ENCODE measurements around the gene FBXO10.

DNA sequence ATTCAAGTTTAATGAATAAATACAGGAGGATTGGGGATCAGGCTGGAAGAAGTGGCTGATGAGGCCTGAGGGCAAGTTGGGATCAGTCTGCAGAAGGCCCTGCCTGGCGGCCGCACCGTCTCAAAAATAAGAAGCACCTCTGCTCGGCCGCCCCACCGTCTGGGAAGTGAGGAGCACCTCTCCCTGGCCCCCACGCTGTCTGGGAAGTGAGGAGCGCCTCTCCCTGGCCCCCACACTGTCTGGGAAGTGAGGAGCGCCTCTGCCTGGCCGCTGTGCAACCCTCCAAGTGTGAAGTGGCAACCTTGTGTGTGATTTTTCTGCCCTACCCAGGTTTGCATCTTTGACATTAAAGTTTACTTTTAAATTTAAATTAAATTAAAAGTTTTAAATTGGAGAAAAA is 55.1 kb downstream of the FBXO10 start:
- TF ChIP-seq, protein P1, sequence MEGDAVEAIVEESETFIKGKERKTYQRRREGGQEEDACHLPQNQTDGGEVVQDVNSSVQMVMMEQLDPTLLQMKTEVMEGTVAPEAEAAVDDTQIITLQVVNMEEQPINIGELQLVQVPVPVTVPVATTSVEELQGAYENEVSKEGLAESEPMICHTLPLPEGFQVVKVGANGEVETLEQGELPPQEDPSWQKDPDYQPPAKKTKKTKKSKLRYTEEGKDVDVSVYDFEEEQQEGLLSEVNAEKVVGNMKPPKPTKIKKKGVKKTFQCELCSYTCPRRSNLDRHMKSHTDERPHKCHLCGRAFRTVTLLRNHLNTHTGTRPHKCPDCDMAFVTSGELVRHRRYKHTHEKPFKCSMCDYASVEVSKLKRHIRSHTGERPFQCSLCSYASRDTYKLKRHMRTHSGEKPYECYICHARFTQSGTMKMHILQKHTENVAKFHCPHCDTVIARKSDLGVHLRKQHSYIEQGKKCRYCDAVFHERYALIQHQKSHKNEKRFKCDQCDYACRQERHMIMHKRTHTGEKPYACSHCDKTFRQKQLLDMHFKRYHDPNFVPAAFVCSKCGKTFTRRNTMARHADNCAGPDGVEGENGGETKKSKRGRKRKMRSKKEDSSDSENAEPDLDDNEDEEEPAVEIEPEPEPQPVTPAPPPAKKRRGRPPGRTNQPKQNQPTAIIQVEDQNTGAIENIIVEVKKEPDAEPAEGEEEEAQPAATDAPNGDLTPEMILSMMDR (IDR thresholded peaks at IDR 0.05): no peak
- no peak for TF ChIP-seq POLR2A (IDR thresholded peaks at IDR 0.05)

Data from testis (tissue), 2 donors.